Gastroesophageal sphincter (tissue), 3 donors: ENCODE data around the gene MTARC2.

Experiments used
- EP300 ChIP-seq: sonication (generic); formaldehyde crosslinking; IDR thresholded peaks from one replicate; pipeline ENCODE4 v1.6.1; 2017; ENCODE audit warnings: antibody characterized with exemption, mild to moderate bottlenecking
- POLR2A ChIP-seq, 2 donors: fragments of 450-650 bp; IDR thresholded peaks; one replicate each; pipeline ENCODE4 v1.6.1; 2017; ENCODE audit warnings: antibody characterized with exemption in 2 of 2, mild to moderate bottlenecking in 2 of 2, moderate library complexity in 1 of 2
- POLR2AphosphoS5 ChIP-seq: sonication (generic); formaldehyde crosslinking; IDR thresholded peaks from one replicate; pipeline ENCODE4 v1.6.1; 2017; ENCODE audit warnings: antibody characterized with exemption
- TF ChIP-seq, protein P1 (sequence below), 4 experiments: fragments of 200-600 bp in 2 of 4; fragments of 450-650 bp in 2 of 4; sonication (generic) in 1 of 4; IDR thresholded peaks; one replicate each; pipeline ENCODE4 v1.5.1; 2017 to 2019; ENCODE audit warnings: antibody characterized with exemption in 4 of 4, mild to moderate bottlenecking in 2 of 4, moderate library complexity in 2 of 4

DNA sequence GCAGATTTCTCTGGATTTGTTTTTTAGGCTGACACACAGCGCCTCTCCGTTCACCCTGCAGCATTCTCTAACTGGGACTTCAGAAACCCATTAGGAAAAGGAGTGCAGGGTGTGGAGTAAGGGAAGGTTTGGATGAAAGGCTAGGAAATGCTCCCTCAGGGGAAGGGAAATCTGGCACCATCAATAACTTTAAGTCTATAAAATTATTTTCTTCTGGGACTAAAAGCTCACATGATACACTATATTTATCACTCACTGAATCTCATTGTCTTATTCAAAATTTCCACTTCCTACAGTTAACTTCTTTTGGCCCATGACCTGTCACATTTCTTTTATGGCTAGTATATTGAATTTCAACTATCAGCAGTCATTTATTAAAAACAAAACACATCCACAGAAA, 85.3 kb downstream of the MTARC2 start:
- no peak for TF ChIP-seq POLR2A (IDR thresholded peaks at IDR 0.05)
- TF ChIP-seq, protein P1, sequence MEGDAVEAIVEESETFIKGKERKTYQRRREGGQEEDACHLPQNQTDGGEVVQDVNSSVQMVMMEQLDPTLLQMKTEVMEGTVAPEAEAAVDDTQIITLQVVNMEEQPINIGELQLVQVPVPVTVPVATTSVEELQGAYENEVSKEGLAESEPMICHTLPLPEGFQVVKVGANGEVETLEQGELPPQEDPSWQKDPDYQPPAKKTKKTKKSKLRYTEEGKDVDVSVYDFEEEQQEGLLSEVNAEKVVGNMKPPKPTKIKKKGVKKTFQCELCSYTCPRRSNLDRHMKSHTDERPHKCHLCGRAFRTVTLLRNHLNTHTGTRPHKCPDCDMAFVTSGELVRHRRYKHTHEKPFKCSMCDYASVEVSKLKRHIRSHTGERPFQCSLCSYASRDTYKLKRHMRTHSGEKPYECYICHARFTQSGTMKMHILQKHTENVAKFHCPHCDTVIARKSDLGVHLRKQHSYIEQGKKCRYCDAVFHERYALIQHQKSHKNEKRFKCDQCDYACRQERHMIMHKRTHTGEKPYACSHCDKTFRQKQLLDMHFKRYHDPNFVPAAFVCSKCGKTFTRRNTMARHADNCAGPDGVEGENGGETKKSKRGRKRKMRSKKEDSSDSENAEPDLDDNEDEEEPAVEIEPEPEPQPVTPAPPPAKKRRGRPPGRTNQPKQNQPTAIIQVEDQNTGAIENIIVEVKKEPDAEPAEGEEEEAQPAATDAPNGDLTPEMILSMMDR (IDR thresholded peaks at IDR 0.05) = no peak
- no peak for TF ChIP-seq EP300
- no peak for TF ChIP-seq POLR2AphosphoS5
